NCI-H345 treated with DMSO at 0.1 percent for 48 hours (cell line): Measurements from ENCODE around the gene ECSIT.

Experiments
- DNase-seq: peaks from one replicate; lab custom pipeline; 2025; ENCODE audit not compliant: unreplicated experiment; lab: John Stamatoyannopoulos, UW

Gene ECSIT

GRCh38 chr19:11551603-11552235 lies 22.8 kb upstream of the ECSIT start:
- DNase-seq, result no peak

DNA sequence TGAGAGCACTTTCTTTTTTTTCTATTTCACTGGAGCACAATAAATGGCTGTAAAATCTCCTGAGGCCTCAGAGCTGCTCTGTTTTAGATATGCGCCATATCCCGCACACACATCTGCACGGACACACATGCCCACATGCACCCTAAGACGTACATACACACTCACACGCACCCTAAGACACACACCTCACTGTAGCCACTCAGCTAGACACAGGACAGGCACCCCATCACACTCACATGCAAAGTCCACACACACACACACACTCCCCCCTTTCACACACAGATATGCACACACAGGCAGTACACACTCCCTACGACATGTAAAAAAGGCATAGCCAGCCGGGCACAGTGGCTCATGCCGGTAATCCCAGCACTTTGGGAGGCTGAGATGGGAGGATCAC lies 21.3 kb upstream of the ECSIT start:
- no peak for DNase-seq

GRCh38 chr19:11549386-11549953 lies 20.5 kb upstream of the ECSIT start:
- no peak for DNase-seq

GRCh38 chr19:11547929-11548700 lies 19.2 kb upstream of the ECSIT start:
- no peak for DNase-seq

DNA sequence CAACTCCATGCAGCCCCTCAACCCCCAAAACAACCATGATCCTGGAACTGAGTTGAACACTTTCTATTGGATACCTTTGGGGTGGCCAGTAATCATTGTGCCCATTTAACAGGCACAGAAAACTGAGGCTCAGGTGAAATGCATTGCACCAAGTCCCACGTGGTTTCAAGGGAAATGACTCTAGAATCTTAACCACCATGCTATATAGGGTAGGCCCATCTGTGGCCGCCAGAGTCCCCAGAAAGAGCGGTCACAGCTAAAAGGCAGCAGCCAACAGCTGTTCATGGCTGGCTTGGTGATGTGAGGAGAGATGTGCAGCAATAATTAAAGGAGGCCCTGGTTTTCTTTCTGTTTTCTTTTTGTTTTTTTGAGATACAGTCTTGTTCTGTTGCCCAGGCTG lies 12.3 kb upstream of the ECSIT start:
- DNase-seq, result no peak

DNA sequence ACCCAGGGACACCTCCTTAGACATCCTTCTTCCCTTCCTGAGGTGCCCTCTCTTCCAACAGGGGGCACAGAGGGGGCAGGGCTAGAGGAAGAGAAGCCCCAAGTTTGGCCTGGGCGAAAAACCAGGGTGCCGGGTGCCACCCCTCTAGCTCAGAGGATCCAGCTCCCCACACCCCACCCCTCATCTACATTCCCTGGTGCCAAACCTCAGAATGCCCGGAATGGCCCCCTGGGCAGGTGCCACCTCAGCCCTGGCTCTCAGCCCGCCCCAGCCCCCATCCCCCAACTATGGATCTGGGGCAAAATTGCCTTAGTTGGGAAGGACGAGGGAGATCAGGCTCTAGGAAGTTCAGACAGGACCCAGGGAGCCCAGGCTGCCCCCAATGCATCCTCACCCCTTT lies 11.7 kb upstream of the ECSIT start:
- no peak for DNase-seq

- DNase-seq, result no peak
Observed at GRCh38 chr19:11539495-11540365, 10.8 kb upstream of the ECSIT start.

- DNase-seq, result no peak
Observed at GRCh38 chr19:11538232-11539036, 9.5 kb upstream of the ECSIT start, which contains the start of gene CNN1. TSS of gene CNN1 (plus strand) at chr19:11538851. CDS start at chr19:11538928, 77 bp downstream.

GRCh38 chr19:11535792-11536595 lies 7.1 kb upstream of the ECSIT start:
- no peak for DNase-seq

DNA sequence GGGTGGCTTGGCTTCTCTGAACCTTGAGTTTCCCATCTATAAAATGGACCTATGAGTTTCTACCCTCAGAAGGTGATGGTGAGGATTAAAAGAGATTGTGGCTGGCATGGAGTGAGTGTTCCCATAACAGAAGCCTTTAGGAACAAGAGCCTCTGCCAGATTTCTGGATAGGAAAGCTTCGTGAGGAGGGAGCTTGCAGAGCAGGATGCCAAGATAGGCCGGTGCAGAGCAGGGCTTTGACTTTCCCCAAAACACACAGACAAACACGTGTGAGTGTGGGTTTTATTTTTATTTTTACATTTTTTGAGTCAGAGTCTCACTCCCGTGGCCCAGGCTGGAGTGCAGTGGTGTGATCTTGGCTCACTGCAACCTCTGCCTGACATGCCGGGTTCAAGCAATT lies 6.0 kb upstream of the ECSIT start:
- no peak for DNase-seq

DNA sequence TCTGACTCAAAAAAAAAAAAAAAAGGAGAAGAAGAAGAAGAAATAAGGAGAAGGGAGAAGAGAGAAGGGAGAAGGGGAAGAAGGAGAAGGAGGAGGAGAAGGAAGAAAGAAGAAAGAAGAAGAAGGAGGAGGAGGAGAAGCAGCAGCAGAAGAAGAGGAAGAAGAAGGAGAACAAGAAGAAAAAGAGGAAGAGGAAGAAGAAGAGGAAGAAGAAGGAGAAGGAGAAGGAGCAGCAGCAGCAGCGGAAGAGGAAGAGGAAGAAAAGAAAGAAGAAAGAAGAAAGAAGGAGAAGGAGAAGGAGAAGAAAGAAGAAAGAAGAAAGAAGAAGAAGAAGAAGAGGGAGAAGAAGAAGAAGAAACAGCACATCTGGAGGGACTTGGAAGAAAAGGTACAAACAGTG lies 5.6 kb upstream of the ECSIT start:
- no peak for DNase-seq

DNA sequence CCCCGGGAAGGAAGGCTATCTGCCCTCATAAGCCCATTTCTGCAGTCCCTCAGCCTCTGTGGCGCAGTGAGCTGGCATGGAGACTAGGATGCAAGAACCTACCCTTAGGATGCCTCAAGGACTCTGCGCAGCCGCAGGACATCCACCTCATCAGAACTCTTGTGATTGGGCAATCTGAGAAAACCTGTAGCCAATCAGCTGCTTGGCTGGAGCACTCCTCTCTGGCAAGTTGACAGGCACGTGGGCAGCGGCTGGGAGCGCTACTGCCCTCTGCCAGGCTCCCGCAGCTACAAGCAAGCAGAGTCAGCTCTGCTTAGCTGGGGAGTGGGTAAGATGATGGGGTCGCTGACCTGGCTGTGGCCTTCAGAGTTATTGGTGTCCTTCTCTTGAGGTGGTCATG lies 1.5 kb upstream of the ECSIT start:
- peak; percentile 28 for DNase-seq

GRCh38 chr19:11519138-11519537 lies 9.8 kb downstream of the ECSIT start:
- no peak for DNase-seq

DNA sequence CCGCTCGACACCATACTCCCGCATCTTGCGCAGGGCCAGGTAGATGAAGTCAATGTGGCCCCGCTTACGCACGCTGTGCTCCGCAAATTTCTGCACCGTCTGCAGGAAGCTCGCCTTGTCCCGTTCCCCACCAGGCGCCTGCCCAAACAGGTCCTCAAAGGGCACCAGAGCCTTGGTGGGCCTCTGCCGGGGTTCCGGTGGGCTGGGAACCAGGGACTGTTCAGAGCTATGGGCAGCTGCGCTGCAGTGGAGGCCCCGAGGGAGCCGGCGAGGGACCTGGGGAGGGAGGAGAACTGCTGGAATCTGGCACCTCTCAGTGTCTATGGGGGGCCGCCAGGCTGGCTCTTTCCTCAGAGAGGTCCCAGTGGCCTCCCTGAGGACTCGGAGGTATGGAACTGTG lies 15.0 kb downstream of the ECSIT start:
- no peak for DNase-seq

DNA sequence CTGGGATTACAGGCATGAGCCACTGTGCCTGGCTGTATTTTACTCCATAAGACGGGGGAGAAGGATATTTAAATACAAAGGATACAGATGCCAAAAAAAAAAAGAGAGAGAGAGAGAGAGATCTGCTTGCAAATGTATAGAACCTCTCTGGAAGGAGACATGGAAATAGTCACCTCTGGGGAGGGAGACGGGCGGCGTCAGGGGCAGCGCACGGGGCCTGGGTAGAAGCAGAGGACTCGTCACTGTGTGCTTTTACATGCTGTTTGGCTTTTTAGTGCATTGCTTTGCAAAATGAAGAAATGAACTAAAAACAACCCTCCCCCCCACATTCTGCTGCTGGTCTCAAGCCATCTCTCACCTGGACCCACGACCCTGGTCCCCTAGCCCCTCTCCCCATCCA lies 18.5 kb downstream of the ECSIT start:
- DNase-seq, result no peak

DNA sequence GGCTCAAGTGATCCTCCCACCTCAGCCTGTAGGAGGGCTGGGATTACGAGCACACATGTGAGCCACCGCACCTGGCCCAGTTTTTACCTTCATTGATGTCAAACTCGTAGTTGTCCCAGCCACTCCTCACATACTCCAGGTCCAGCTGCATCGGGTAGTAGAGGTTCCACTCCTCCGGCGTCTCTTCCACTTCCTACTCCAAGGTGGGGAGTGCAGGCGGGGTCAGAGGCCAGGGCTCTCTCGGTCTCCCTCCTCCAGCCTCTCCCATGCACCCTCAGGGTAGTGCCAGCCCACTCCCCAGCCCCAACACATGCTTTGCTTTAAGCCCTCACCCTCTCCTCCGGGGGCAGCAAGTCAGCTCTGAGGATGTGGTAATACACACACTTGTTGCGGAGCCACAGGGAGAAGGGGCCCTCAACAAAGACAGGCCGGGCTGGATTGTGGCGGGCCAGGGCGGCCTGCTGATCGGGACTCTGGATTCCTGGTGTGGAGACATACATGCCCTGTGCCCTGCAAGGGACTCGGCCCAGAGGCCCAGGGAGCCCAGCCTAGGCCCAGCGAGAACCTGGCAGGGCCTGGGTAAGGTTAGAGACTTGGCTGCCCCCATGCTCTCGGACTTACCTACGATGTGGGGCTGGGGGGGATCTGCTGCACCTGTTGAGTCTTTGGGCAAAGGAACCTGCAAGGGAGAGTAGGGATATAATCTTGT lies 21.4 kb downstream of the ECSIT start:
- no peak for DNase-seq

- DNase-seq, result no peak
Observed at GRCh38 chr19:11506967-11507366, 22.0 kb downstream of the ECSIT start.

- DNase-seq, result no peak
Observed at GRCh38 chr19:11506101-11506555, 22.8 kb downstream of the ECSIT start.

DNA sequence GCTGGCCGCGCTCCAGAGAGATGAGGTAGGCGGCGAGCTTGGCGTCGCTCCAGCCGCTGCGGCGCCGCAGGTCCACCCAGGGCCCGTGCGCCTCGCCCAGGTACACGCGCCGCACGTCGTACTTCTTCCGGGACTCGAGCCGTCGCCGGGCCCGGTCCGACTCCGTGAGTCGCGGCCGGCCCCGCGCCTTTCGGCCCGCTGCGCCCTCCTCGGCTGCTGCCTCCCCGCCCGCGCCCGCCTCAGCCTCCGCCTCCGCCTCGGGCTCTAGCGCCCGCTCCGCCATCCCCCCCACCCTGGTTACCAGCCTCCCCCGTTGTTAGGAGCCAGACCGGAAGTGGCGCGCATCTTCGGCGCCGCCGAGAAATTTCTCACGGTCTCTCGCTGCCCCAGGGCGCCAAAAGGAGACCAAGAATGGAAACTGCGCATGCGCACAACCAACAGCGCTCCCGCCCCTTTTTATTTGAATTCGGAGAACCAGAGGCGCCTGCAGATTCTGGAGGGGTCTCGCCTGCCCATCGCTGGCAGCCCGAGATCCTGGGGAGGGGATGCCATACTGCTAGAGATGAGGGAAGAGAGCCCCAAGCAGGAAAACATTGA lies 23.3 kb downstream of the ECSIT start, which contains the start of gene ZNF653:
TSS of gene ZNF653 (minus strand) at position 336 of the 597 bp plus-strand sequence. CDS start at position 283, 53 bp downstream.
- DNase-seq, result peak; percentile 33
